HG02981 (cell line): Measurements from ENCODE around the gene RIT2.

ENCODE experiments used
- ATAC-seq: cut with Tn5 transposase; IDR thresholded peaks from one replicate; pipeline ENCODE4 v1.9.1; 2021; ENCODE audit warnings: mild to moderate bottlenecking, moderate library complexity; ENCODE audit not compliant: unreplicated experiment

The RIT2 gene

DNA sequence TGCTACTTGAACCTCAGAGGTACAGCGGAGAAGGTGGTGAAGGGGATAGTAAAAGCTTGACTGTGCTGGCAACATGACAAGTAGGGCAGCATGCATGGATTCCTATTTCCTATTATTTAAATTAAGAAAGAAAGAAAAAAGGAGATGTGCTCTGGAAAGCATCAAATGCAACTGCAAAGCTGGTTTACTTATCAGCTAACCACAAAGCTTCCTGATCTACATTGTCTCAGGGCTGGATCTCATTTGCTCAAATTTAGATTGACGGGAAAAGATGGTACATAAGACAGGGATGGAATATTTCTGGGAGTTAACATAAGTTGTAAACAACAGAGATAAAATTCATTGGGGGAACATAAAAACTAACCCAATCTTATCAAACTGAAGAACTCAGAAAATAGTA, 178.0 kb downstream of the RIT2 start:
- no peak for ATAC-seq

DNA sequence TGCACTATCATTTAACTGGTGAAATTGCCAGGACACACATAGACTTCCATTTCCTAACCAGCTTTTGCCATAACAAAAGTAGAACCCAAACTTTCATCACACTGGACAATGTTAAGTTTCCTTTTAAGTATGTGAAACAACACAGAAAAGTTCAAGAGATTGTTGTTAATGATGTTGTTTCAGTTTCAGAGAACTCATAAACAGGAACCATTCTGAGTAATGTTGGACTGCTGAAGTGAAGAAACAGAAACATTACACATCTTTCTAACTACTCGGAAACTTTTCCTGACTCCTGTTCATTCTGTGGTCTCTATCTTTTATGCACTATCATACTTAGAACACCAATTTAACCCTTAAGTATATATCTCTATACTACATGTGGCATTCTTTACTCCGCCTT, 179.2 kb downstream of the RIT2 start:
- ATAC-seq: no peak

DNA sequence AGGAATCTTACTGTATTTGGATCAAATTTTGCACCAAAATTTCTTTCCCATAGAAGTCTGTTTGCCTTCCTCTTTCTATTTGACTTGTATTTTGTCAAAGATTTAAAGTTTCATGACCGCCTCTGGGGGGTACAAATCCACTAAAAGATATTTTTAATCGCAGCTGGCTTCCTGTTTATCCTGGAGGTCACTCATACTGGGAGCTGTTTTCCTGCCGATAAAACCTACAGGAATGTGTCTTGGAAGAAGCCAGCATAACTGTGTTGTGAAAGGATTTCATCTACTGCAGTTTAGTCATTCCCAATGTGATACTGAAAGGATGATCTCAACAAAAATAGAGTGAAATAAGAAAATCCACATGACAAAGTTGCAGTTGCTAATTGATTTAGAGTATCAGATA, 184.0 kb downstream of the RIT2 start:
- no peak for ATAC-seq

DNA sequence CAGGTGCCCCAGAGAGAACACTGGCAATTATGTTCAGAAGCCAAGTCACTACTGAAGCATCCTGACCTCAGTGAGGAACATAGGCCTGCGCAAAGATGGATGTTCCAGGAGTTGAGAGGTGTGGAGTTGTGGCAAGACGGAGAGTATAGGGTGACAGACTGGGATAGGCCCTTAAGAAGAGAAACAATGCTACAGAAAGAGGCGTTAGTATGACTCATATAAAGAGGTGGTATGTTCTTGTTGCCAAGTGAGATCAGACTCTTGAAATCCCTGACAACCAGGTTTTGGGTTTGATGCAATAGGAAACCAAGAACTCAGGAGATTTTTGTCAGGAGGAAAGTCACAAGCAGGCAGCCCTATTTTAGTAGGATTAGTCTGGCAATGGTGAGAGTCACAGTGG, 185.6 kb downstream of the RIT2 start:
- ATAC-seq: no peak

DNA sequence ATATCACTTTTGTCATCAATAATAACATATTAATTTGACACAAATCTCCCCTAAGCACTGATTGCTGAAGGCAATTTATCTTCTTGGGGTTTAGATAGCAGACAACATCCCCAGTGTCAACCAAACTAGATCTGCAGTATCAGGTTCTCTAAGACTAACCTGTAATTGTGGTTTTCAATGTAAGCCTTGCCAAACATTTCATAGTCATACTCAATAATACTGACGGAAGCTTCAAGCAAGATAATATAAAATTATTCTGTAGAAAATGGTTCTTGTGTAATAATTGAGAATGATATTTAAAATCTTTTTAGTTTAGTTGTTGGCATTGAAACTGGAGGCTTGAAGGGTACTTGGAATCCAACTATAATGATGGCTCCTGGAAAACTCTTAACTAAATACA, 186.3 kb downstream of the RIT2 start:
- ATAC-seq: no peak

DNA sequence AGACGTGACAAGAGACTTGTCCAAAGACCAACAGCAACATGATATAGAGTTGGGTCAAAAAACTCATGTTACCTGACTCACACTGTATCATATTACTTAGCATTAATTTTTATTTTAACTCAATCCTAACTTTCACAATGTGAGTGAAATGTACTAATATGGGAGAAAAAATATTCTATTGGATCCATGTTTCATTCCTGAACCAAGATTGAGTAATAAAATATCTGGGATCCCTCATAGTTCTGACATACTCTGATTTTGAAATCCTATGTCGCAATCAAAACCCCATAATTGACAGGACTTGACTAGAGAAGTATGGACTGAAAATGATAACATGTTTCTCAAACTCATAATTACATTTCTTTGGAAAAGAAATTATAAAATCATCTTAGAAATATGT, 190.4 kb downstream of the RIT2 start:
- no peak for ATAC-seq

DNA sequence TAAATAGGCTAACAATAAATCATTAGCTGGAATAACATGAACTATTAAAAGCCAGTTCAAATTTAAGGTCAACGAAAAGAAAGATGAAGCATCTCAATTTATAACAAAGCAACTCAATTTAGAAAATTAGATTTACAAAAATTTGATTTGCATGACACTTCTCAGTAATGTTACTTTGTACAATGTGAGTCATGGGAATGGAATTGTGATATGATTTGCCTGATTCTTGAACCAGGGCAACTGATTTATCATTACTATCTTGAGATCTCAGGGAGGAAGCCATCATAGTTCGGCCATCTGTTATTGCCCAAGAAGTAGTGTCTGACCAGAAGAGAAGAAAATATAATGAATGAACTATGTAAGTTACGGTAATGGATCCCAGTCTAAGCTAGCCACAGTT, 193.1 kb downstream of the RIT2 start:
- ATAC-seq: no peak

DNA sequence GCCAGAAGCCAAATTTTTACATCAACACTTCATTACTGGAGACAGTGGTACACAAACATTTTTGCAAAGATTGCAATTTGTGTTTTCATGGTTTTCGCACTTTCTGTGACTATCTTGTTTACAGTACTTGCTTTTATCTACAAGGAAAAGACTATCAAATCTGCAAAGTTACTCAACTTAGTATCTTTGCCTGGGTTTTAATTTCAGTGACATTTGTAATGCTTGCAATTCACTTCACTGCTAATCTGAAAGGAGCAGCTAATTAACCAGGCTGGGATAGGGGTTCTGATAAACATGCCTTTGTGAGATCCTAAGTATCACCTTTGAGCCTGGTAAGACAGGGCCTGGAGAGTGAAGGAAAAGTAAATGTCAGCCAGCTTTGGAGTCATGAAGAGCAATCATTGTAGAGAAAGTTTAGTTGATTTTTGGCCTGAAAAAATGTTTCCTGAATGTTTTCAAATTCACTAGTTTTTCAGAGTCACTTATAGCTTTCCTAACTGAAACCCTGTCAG, 194.2 kb downstream of the RIT2 start:
- ATAC-seq: no peak

DNA sequence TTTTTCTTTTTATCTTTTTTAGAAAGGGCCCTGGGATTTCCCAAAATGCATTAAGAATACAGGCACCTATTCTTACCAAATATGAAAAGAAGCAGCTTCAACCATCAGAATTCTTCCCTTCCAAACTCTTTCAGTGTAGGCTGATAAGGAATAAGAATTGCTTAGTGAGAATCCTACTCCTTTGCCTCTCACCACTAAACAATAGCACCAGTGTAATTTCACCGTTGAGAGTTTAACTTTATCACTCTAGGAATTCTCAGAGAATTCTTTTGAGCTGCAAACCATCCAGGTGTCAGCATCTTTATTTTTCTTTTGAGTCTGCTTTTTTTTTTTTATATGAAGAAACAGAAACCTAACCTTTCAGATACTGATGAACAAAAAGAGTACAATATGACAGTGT, 194.9 kb downstream of the RIT2 start:
- ATAC-seq: no peak

DNA sequence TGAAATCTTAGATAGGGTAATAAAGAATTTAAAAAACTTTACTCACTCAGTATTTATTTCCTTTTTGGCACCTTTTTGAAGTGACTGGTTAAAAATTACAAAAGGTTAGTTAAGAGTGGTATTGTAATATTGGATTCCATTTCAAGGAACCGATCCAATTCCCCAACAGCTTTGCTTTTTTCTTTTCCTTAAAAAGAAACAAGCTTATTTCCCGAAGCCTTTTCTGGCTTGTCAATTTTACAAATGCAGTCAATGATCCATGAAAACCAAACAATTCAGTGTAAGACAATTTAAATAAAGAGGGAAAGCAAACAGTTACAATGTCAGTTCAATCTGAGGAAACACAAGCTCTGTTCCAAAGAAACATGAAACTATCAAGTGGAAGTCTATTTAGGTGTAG, 200.2 kb downstream of the RIT2 start:
- no peak for ATAC-seq

DNA sequence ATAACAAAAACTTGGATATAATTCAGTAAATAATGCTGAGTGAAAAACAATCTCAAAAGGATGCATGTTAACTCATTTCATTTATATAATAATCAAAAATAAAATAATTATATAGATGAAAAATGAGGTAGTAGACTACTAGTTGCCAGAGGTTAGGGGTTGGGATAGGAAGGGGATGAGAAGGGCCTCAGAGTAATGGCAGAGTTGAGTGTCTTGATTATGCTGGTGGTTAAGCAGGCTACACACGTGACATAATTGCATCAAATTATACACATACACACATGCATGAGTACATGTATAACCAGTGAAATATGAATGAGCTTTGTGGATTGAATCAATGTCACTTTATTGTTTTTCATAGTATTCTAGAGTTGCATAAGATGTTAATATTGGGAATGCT, 201.0 kb downstream of the RIT2 start:
- ATAC-seq: no peak

DNA sequence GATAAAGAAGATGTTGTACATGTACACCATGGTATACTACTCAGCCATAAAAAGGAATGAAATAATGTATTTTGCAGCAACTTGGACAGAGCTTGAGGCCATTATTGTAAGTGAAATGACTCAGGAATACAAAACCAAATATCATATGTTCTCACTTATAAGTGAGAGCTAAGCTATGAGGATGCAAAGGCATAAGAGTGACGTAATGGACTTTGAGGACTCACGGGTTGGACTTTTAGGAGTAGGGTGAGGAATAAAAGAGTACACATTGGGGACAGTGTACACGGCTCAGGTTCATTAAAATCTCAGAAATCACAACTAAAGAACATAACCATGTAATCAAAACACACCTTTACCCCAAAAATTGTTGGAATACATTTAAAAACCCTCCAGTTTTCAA, 206.4 kb downstream of the RIT2 start:
- no peak for ATAC-seq

DNA sequence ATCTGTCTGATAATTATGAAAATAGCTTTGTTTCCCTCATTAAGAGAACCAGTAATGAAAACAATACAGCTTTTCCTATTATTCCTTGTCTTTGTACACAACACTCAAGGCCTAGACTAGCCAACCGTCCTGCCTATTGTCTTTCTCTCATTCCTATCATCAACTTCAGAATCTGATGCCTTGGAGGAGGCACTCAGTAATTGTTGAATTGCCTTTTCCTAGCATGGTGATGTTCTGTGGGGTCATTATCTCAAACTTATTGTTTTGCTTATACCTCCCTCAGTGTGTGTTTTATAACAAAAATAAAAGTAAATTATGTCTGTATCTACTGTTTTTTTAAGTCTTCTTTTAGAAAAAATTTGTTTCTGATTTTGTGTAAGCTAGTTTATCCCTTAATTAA, 208.7 kb downstream of the RIT2 start:
- no peak for ATAC-seq

DNA sequence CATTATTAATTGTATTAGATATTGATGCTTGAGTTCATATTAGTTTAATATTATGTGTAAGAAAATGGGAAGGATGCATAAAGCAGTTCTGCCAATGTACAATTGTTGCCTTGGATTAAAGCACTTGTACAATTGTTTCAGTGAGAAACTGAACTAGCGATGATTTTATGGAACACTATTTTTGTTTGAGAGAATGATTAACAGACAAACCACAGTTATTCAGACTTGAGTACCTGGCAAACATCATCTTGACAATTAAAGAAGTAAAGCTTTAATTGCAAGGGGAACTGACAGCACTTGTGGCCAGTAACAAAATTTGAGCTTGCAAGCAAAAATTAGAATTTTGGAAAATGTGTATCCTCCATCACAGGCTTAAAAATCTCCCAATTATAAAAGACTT, 214.3 kb downstream of the RIT2 start:
- ATAC-seq: no peak

DNA sequence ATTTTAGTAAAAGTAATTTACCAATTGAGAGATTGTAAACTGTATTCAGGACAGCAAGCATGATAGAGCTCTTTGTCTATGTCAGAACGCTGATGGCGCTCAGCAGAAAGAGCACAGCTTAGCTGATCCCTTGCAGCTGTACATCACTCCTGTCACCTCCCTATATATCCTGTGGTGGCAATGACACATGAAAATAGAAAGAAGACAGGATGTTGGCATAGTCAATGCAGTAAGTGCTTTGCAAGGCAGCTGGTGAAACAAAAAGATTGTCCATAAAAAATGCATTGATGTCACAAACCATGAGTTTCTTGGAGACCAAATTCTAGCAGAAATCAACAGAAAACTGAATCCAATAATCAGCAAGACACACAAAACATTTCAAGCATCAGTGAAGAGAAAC, 221.5 kb downstream of the RIT2 start:
- ATAC-seq: no peak

DNA sequence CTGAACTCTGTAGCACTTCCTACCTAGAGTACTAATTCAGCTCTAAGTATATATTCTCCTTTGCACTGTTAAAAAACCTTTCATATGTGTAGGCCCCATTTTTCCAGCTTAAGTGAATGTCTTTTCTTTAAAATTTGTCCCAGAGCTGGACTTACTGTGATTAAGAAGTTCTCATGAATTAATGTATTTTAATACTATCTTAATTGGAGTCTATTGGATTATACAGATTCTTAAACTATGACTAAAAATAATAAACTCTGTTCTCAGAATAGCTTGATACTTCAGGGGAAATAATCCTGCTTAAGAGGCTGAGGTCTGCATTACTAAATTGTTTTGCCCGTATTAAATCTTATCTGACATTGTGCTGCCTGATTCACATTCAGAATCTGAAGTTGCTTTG, 223.3 kb downstream of the RIT2 start:
- ATAC-seq: no peak

DNA sequence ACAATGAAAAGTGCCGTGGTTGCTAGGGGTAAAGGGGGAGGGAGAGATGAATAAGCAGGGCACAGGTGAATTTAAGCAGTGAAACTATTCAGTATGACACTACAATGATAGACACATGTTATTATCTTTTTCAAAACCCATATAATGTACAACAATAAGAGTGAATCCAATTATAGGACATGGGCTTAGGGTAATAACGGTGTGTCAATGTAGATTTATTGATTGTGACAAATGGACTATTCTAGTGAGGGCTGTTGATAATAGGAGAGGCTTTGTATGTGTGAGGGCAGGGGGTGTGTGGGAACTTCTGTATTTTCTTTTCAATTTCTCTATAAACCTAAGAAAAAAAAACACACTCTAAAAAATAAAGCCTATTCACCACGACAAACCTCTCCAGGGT, 223.8 kb downstream of the RIT2 start:
- ATAC-seq: no peak

DNA sequence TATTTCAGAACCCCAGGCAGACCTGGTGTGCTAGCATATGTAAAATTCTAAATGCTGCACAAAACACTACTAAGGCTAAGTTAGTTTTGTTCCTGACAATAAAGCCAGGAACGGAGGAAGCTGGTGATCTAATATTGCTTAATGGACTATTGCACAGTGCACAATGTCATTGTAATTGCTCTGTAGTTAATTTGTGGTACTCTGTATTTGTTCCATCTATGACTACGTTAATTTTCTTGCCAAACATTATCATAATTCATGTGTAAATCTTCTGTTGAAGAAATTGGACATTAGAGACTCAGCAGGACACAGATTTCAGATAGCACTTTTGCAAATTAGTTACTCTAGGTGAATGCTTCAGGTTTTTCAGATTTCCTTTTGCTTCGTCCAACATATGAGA, 232.3 kb downstream of the RIT2 start:
- ATAC-seq: no peak

DNA sequence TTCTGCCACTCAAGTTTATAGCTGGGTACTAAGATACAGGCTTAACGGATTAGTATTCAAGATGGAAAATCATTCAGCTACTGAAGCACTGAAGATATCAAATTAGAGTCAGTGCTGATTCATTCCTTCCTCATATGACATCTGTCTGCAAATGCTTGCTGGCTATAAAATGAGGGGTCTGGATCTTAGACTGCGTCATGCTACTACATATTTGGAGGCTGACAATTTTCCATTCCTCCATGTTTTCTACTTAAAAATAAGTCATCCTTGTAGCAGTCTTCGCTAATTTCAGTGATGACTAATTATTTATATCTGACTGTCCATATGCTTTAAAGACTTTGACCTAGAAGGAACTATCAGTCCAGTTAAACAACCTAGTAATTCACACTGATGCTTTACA, 233.4 kb downstream of the RIT2 start:
- no peak for ATAC-seq

DNA sequence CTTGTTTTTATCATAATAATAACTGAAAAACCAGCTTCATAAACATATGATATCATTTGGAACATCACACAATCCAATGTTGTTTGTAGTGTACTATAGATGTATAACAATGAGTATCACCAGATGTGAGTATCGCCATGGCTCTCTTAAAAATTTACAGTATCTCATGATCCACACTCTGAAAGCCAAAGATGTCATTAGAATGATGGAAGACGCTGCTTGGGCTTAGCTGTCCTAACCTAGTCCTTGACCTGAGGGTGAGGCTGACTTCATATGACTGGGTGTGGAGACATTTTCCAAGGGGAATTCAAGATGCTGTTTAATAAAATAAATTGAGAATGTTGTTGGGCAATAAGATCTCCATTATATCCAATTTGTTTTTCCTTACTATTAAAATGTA, 242.6 kb downstream of the RIT2 start:
- ATAC-seq: no peak

DNA sequence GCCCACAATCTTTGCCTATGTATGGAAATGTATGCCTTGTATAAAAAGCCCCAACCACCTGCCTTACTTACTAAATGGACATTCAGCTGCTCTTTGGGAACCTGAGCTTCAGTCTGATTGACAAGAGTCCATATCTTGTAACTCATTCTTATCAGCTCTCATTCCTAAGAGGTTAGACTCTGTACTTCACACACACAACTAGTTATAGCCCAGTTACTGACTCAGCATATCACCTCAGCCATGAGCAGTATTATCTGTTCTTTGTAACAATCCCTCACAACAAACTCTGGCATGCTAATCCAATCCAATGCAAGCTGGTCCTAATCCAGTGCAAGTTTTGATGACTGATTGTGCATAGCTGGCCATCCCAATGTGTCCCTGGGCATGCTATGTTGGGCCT, 250.6 kb downstream of the RIT2 start:
- no peak for ATAC-seq

DNA sequence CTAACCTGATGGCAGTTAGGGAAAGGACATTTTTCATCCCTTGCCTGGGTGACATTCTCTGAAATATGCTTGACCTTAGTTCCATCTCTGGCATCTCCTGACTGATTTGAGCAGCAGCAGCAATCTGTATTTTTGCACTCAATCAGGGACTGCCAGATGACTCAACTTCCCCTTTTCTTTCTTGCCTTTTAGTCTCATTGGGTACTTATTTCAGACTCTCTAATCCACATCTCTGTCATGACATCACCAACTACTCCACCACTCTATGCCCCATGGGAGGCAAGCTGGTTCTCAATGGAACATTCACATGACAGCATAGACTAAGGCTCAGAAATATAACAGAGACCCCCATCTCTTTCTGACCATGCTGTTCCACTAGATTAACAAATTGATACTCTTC, 254.2 kb downstream of the RIT2 start:
- ATAC-seq: no peak

DNA sequence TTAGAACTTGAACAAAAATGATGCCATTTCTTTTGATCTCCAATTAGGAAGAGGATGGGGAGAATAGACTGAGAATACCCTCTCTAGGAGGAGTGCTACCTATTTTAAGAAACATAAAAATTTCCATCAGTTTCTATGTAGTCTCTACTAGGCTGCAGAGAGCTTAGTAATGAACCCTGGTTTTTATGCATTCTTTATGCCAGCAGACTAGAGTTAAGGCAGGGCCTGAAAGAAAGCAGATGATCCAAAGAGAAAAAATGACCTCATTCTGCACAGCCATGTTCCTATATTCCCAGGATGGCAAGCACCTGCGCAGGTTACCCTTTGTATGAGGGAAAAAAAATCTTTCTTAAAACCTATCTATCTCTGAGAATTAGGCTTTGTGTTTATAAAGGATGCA, 254.9 kb downstream of the RIT2 start:
- no peak for ATAC-seq

DNA sequence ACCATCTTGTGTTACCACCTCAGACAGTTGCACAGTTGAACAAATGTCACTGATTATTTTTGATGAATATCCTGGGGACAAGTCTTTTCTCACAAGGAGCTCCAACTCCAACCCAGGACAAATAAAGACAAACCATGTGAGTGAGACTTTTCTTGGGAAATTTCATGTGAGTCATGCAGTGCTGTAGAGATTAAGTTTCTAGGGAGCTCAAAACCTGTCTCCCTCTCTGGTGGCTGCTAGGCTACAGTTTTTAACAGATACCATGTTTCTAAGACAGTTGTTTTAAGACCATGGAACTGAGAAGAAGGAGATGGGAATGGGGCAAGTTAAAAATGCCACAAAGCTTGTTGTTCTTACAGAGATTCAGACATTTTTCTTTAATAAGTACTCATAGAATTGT, 255.5 kb downstream of the RIT2 start:
- ATAC-seq: no peak
